SK-N-SH (cell line): Measurements from ENCODE around the gene CREB5. TPM values are rescaled to one million over a fixed set of nuclear protein-coding genes. Genes with fewer than 3 reads are reported as not detected.

ENCODE experiments used
- CTCF ChIA-PET: fragments of 300-600, 350-600 bp; formaldehyde crosslinking; extraction: SDS; loops from one replicate; lab custom pipeline; 2021; lab: Yijun Ruan, JAX
- POLR2A ChIA-PET: fragments of 350-600 bp; sonication (Branson Sonifier 250); formaldehyde crosslinking; extraction: SDS; loops from one replicate; lab custom pipeline; 2020; ENCODE audit warnings: antibody characterized with exemption, inconsistent platforms; lab: Yijun Ruan, JAX
- DNase-seq: peaks from one replicate; pipeline ENCODE4 v3.0.0; 2012
- H2AFZ ChIP-seq: fragments of 200-600 bp; sonication (generic); 2 replicates; pipeline ENCODE4 v1.8.1; 2016; ENCODE audit warnings: antibody characterized with exemption, mild to moderate bottlenecking, low read depth
- H3F3A ChIP-seq: fragments of 200-600 bp; sonication (generic); replicated peaks from 2 replicates; pipeline ENCODE3; 2016; ENCODE audit warnings: antibody characterized with exemption, mild to moderate bottlenecking; ENCODE audit not compliant: insufficient read depth
- H3K27ac ChIP-seq, 2 experiments: fragments of 200-500 bp in 1 of 2; fragments of 200-600 bp in 1 of 2; sonication (Bioruptor generic) in 1 of 2; sonication (generic), shearing (Covaris generic) in 1 of 2; 2 replicates each; pipeline versions ENCODE4 v1.5.1 to v1.6.1; 2014 to 2016; ENCODE audit warnings: low read depth in 2 of 2, inconsistent platforms in 1 of 2, low read length in 1 of 2, mild to moderate bottlenecking in 1 of 2, mixed read lengths in 1 of 2
- H3K27me3 ChIP-seq: fragments of 200-600 bp; sonication (generic), shearing (Covaris generic); 2 replicates; pipeline ENCODE4 v1.6.1; 2016; ENCODE audit warnings: mixed run types; ENCODE audit not compliant: insufficient read depth
- H3K36me3 ChIP-seq, 2 experiments: fragments of 200-500 bp in 1 of 2; fragments of 200-600 bp in 1 of 2; sonication (Bioruptor generic) in 1 of 2; sonication (generic) in 1 of 2; replicated peaks in 1 of 2; 2 replicates each; pipeline versions ENCODE3 to v1.5.1; 2014 to 2016; ENCODE audit warnings: low read length in 1 of 2, mild to moderate bottlenecking in 1 of 2; ENCODE audit not compliant: insufficient read depth in 2 of 2, control insufficient read depth in 1 of 2
- H3K4me1 ChIP-seq, 2 experiments: fragments of 200-500 bp in 1 of 2; fragments of 200-600 bp in 1 of 2; sonication (Bioruptor generic) in 1 of 2; sonication (generic), shearing (Covaris generic) in 1 of 2; 2 replicates each; pipeline versions ENCODE4 v1.5.1 to v1.6.1; 2014 to 2016; ENCODE audit warnings: low read depth in 1 of 2, low read length in 1 of 2, mixed run types in 1 of 2; ENCODE audit not compliant: insufficient read depth in 2 of 2, control insufficient read depth in 1 of 2
- H3K4me2 ChIP-seq: fragments of 200-600 bp; sonication (generic), shearing (Covaris generic); 2 replicates; pipeline ENCODE4 v1.6.1; 2017; ENCODE audit warnings: mixed run types
- H3K4me3 ChIP-seq, 2 experiments: fragments of 200-500 bp in 1 of 2; fragments of 200-600 bp in 1 of 2; sonication (Bioruptor generic) in 1 of 2; sonication (generic), shearing (Covaris generic) in 1 of 2; 2 replicates each; pipeline versions ENCODE4 v1.5.1 to v1.8.1; 2014 to 2016; ENCODE audit warnings: low read depth in 2 of 2, inconsistent platforms in 1 of 2, low read length in 1 of 2, mild to moderate bottlenecking in 1 of 2, mixed read lengths in 1 of 2, moderate library complexity in 1 of 2
- H3K79me2 ChIP-seq: fragments of 200-600 bp; sonication (generic); 2 replicates; pipeline ENCODE4 v1.8.1; 2017; ENCODE audit warnings: mild to moderate bottlenecking; ENCODE audit not compliant: insufficient read depth
- H3K9ac ChIP-seq: fragments of 200-600 bp; sonication (generic); 2 replicates; pipeline ENCODE4 v1.6.1; 2017; ENCODE audit warnings: mixed run types
- H3K9me2 ChIP-seq: fragments of 200-600 bp; sonication (generic); 2 replicates; pipeline ENCODE4 v1.6.1; 2017; ENCODE audit warnings: mixed run types
- H3K9me3 ChIP-seq: fragments of 200-600 bp; sonication (generic); 2 replicates; pipeline ENCODE4 v1.6.1; 2017; ENCODE audit warnings: mixed run types, mild to moderate bottlenecking, moderate library complexity
- H4K20me1 ChIP-seq: fragments of 200-600 bp; sonication (generic); 2 replicates; pipeline ENCODE4 v1.6.1; 2017; ENCODE audit warnings: mild to moderate bottlenecking, mixed run types; ENCODE audit not compliant: insufficient read depth
- ELF1 ChIP-seq: IDR thresholded peaks from 2 replicates; pipeline ENCODE4 v1.4.0; 2012
- EP300 ChIP-seq, 2 experiments: IDR thresholded peaks; 2 replicates each; pipeline versions ENCODE4 v1.4.0 to v1.6.1; 2012; ENCODE audit warnings: borderline replicate concordance in 1 of 2, low read depth in 1 of 2, low read length in 1 of 2
- FOSL2 ChIP-seq: IDR thresholded peaks from 2 replicates; pipeline ENCODE4 v1.4.0; 2012; ENCODE audit warnings: low read depth, mild to moderate bottlenecking, moderate library complexity, borderline replicate concordance
- FOXJ3 ChIP-seq: sonication (generic); formaldehyde crosslinking; IDR thresholded peaks from 2 replicates; pipeline ENCODE4 v1.5.1; 2020; ENCODE audit warnings: mild to moderate bottlenecking, missing genetic modification reagents
- FOXM1 ChIP-seq: IDR thresholded peaks from 2 replicates; pipeline ENCODE4 v1.4.0; 2012; ENCODE audit warnings: low read depth, mild to moderate bottlenecking
- GABPA ChIP-seq: IDR thresholded peaks from 2 replicates; pipeline ENCODE4 v1.4.0; 2012; ENCODE audit warnings: low read depth, mild to moderate bottlenecking
- GATA2 ChIP-seq: sonication (generic); formaldehyde crosslinking; IDR thresholded peaks from 2 replicates; pipeline ENCODE4 v1.5.0; 2020; ENCODE audit warnings: mild to moderate bottlenecking, missing genetic modification reagents
- IRF3 ChIP-seq: fragments of 150-350 bp; IDR thresholded peaks from 2 replicates; pipeline ENCODE4 v1.6.1; 2016; ENCODE audit warnings: mild to moderate bottlenecking, low read depth, low read length
- MEF2A ChIP-seq: IDR thresholded peaks from 2 replicates; pipeline ENCODE4 v1.4.0; 2012; ENCODE audit warnings: low read depth, borderline replicate concordance
- NFIC ChIP-seq: IDR thresholded peaks from 2 replicates; pipeline ENCODE4 v1.4.0; 2012; ENCODE audit warnings: borderline replicate concordance
- NRF1 ChIP-seq: IDR thresholded peaks from 2 replicates; pipeline ENCODE4 v1.6.1; 2012; ENCODE audit warnings: low read depth, mild to moderate bottlenecking, low read length
- PBX3 ChIP-seq: IDR thresholded peaks from 2 replicates; pipeline ENCODE4; 2012
- RFX5 ChIP-seq: IDR thresholded peaks from 2 replicates; pipeline ENCODE4 v1.6.1; 2012; ENCODE audit warnings: mild to moderate bottlenecking, improper control_type of control experiment, low read length
- SIN3A ChIP-seq: IDR thresholded peaks from 2 replicates; pipeline ENCODE4 v1.6.1; 2012; ENCODE audit warnings: low read depth, mild to moderate bottlenecking, low read length, moderate library complexity, borderline replicate concordance
- SMC3 ChIP-seq: IDR thresholded peaks from 2 replicates; pipeline ENCODE4 v1.6.1; 2012; ENCODE audit warnings: low read depth, low read length, improper control_type of control experiment
- TCF12 ChIP-seq: IDR thresholded peaks from 2 replicates; pipeline ENCODE4 v1.4.0; 2012
- YY1 ChIP-seq: IDR thresholded peaks from 2 replicates; pipeline ENCODE4 v1.4.0; 2012; ENCODE audit warnings: low read depth, mild to moderate bottlenecking
- WGBS: methylation state at CpG from one replicate; pipeline ENCODE4 v1.1.6; 2017; ENCODE audit warnings: low lambda C conversion rate; 5-methylcytosine and 5-hydroxymethylcytosine counted together
- polyA plus RNA-seq, 3 experiments: library from polyadenylated mRNA; depleted of rRNA; stranded (reverse); fragments of >200 nt; gene quantifications; 2 replicates each; pipeline ENCODE4 v1.2.3, GENCODE V29; 2012

CREB5 gene
- polyA plus RNA-seq, 1 of the 3 experiments (the other 2 are of a cell fraction), result 19.3 TPM

- Histone ChIP-seq H3K4me2 (no peak overlapping the region), H3K27ac (no peak overlapping the region), H3K4me1 (peaks cover 0 to 6% of the 10 kb centered on the region in 2 experiments; a peak in 1 of 4 replicates), H3K36me3 (no peaks in the 10 kb centered on the region), H3K79me2 (no peaks in the 10 kb centered on the region)
- CTCF ChIA-PET, result interaction anchor here (0.8 to 3.8 kb wide), 2 partner anchors 12 to 32 kb away, joined by 3 to 13 read pairs; no protein-coding TSS in a partner anchor
- TF ChIP-seq EP300 (IDR thresholded peaks at IDR 0.05; ENCODE audit: borderline replicate concordance in 1 of 2, low read depth in 1 of 2, low read length in 1 of 2) (no peak), PBX3 (no peak), NFIC (no peak), FOXJ3 (CRISPR knock-in tag) (no peak), ELF1 (no peak), NRF1 (no peak), SIN3A (no peak)
- TF ChIP-seq, all 33 proteins: peak for 0
- Histone ChIP-seq H4K20me1 (no peaks in the 10 kb centered on the region), H3F3A (no peaks in the 10 kb centered on the region), H2AFZ (no peak overlapping the region), H3K9ac (no peak overlapping the region), H3K9me2 (no peaks in the 10 kb centered on the region), H3K27me3 (no peaks in the 10 kb centered on the region), H3K4me3 (no peak overlapping the region), H3K9me3 (no peaks in the 10 kb centered on the region)
- no peak for DNase-seq
- 81% methylated on average over 8 of the region's 8 CpGs for WGBS
- POLR2A ChIA-PET, result no interaction called here
Measured at GRCh38 chr7:28533267-28533666, 120.9 kb downstream of the CREB5 start.

DNA sequence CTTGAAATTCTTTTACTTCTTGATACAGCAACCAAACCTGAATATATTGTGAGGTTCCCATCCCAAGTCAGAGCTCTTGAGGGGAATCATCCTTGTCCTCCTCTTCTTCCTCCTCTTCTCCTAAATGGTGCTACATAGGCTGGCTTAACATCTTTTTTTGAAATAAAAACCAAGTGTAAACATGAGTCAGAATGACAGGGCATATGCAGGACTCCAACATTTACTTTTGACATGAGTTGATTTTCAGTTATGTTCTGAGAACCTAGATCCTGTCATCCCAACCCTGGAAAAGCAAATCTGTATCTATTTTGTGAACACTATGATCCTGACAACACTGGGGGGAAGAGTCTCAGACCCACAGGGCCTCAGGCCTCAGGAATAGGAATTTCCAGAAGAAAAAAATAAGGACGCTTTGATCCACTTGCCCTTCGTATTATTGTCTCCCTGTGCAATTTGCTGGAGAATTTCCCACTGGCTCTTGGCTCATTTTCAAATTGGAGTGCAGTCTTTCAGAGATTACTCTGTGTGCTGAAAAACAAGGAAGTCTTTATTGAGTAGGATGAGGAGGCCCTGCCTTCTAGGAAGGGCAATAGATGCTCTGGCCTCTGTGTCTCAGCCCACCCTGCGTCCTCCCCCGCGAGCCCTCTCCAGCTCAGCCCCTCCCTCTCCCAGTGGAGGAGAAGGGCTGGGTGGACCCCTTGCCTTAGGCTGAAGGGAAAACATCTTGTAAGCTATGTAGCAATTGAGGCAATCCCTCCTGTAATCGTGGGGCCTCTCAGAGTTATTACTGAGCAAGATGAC is 121.6 kb downstream of the CREB5 start:
- ChIA-PET CTCF (interaction anchor here (0.8 to 3.8 kb wide), 2 partner anchors 13 to 31 kb away, joined by 3 to 13 read pairs; no protein-coding TSS in a partner anchor), POLR2A (no interaction called here)
- Histone ChIP-seq H3K4me1 (peaks cover 0 to 6% of the 10 kb centered on the region in 2 experiments; a peak in 1 of 4 replicates), H3K36me3 (no peaks in the 10 kb centered on the region), H3K4me3 (no peak overlapping the region), H3K9ac (no peak overlapping the region), H3K79me2 (no peaks in the 10 kb centered on the region), H2AFZ (no peak overlapping the region), H3F3A (no peaks in the 10 kb centered on the region), H3K27me3 (no peaks in the 10 kb centered on the region), H3K9me2 (no peaks in the 10 kb centered on the region), H3K27ac (no peak overlapping the region), H3K9me3 (no peaks in the 10 kb centered on the region), H4K20me1 (no peaks in the 10 kb centered on the region), H3K4me2 (no peak overlapping the region)
- WGBS, result 42% methylated on average over 6 of the region's 6 CpGs
- no peak for DNase-seq
- TF ChIP-seq FOSL2 (no peak), FOXM1 (no peak), IRF3 (no peak), MEF2A (no peak), GATA2 (CRISPR knock-in tag) (no peak), RFX5 (no peak), FOXJ3 (CRISPR knock-in tag) (no peak), SMC3 (no peak), YY1 (no peak), ELF1 (no peak), GABPA (no peak), SIN3A (no peak), TCF12 (no peak)
